Activated CD8-positive, alpha-beta memory T cell treated with anti-CD3 and anti-CD28 coated beads, Interleukin-2, amount 10 ng/mL, durations not matched to agents 7 days and 5 days (primary cell): Measurements from ENCODE around the gene NLRP8. TPM values are rescaled to one million over a fixed set of nuclear protein-coding genes. Genes with fewer than 3 reads are reported as not detected.
"Not testable (repeated sequence)": the region's sequence is repeated elsewhere in the genome, so short reads cannot be mapped to it uniquely, and the experiment has no call there.

Experiments used
- ATAC-seq: fragments of 150-1000 bp; cut with Tn5 transposase; one replicate; pipeline ENCODE4 v1.10.0; 2021; ENCODE audit warnings: moderate library complexity
- CTCF ChIA-PET: fragments of 350-600 bp; sonication (Branson Sonifier 250); formaldehyde crosslinking; loops from one replicate; lab custom pipeline; 2021; ENCODE audit warnings: antibody characterized with exemption; lab: Charles Lee
- DNase-seq: peaks from one replicate; pipeline ENCODE4 v3.0.0-alpha.2; 2020
- H3K27ac Mint-ChIP-seq: one replicate; pipeline ENCODE4 v1.8.0; 2021; ENCODE audit warnings: mild to moderate bottlenecking, mixed read lengths
- H3K27me3 Mint-ChIP-seq: one replicate; pipeline ENCODE4 v1.8.0; 2021; ENCODE audit warnings: mixed read lengths
- H3K36me3 Mint-ChIP-seq: one replicate; pipeline ENCODE4 v1.8.0; 2021; ENCODE audit warnings: mild to moderate bottlenecking, mixed read lengths
- H3K4me1 Mint-ChIP-seq: one replicate; pipeline ENCODE4 v1.8.0; 2021; ENCODE audit warnings: mixed read lengths
- H3K4me3 Mint-ChIP-seq: one replicate; pipeline ENCODE4 v1.8.0; 2021; ENCODE audit warnings: mild to moderate bottlenecking, moderate library complexity, mixed read lengths
- H3K9me3 Mint-ChIP-seq: one replicate; pipeline ENCODE4 v1.8.0; 2022; ENCODE audit warnings: low read depth, mixed read lengths
- total RNA-seq, 2 experiments: library from RNA; stranded (reverse); gene quantifications; one replicate each; pipeline ENCODE4 v1.2.3, GENCODE V29; 2021

Gene NLRP8
- not detected for total RNA-seq

DNA sequence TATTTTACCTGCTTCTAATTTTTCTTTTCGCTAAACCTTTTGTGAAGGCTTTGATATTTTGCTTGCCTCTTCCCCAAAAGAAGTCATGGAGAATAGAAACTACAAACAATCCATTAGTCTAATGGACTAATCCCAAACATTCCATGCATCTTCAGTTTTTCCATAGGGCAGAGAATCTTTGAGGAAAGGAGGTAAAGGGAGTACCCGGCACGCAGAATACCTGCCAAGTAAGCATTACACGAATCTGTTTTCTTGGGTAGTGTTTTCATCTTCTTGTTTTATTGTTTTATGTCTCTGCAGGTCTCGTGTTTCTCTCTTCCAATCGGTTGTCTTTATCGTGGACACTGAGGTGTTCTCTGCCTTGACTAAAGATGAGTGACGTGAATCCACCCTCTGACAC is at the start of gene NLRP8:
TSS of gene NLRP8 (plus strand) at position 301 of the 400 bp plus-strand sequence.
- H3K27me3 Mint-ChIP-seq, result no peaks in the 10 kb centered on the region
- H3K36me3 Mint-ChIP-seq, result no peaks in the 10 kb centered on the region
- peaks cover 24% of the 10 kb centered on the region for H3K9me3 Mint-ChIP-seq
- no peaks in the 10 kb centered on the region for H3K4me1 Mint-ChIP-seq
- CTCF ChIA-PET, result no interaction called here
- no peak within 1 kb of the TSS for H3K27ac Mint-ChIP-seq
- H3K4me3 Mint-ChIP-seq, result no peak within 1 kb of the TSS
- DNase-seq, result no peak
- ATAC-seq, result no peak

DNA sequence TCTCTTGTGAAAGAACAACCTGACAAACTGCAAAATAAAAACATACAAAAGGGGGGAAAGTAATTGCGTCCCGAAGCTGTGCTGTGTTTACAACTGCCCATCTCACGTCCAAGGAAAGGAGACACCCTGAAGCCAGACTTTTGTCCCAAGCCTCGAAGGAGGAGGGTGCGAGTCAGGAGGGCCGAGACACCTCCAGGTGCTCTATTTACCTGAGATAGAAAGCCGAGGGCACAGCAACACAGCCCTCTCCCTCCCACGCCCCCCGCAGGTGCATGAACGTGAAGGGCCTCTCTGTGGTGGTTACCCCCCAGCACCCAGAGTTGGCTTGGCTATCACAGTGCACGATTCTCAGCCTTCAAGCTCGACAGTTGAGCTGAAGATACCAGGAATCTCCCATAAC is 48.7 kb upstream of the NLRP8 start:
- CTCF ChIA-PET, result no interaction called here

DNA sequence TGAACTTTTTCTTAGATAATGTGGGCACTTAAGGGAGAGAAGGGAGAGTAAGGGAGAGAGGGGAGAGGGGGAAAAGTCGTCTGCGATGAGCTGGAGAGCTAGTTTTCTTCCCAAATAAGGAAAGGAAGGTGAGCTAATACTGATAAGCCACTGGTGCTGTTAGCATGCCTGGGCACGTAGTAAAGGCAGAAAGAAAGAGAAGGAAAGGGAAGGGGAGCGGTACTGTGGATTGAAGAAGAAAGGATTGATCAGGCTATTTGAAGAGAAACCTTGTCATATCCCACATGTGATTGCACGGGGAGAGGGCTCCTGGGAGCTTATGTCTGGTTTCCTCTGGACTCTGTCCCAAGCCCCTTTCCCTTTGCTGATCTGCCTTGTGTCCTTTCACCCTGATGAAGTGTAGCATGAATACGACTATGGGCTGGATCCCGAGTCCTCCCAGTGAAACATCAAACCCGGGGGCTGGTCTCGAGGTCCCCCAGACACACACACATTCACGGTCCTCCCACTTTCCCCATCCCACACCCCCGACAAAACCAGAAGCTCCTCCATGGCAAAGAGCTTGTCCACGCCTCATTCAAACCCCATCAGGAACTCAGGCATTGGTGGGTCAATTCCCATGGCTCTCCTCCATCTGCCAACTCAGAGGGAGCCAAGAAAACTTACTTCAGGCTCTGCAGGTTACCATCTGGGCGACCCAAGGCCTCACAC is 46.1 kb upstream of the NLRP8 start:
- Mint-ChIP-seq H3K9me3 (peaks cover 6% of the 10 kb centered on the region), H3K27me3 (no peaks in the 10 kb centered on the region), H3K4me1 (no peaks in the 10 kb centered on the region), H3K36me3 (no peaks in the 10 kb centered on the region), H3K27ac (no peak overlapping the region), H3K4me3 (no peak overlapping the region)
- DNase-seq (no peak), ATAC-seq (no peak)
- CTCF ChIA-PET, result no interaction called here

More for the DNA sequence above, 48.7 kb upstream of the NLRP8 start:
- Mint-ChIP-seq H3K36me3 (no peaks in the 10 kb centered on the region), H3K27ac (no peak overlapping the region), H3K4me1 (no peaks in the 10 kb centered on the region), H3K9me3 (peaks cover 10% of the 10 kb centered on the region), H3K4me3 (no peak overlapping the region), H3K27me3 (no peaks in the 10 kb centered on the region)
- no peak for ATAC-seq
- DNase-seq, result no peak

DNA sequence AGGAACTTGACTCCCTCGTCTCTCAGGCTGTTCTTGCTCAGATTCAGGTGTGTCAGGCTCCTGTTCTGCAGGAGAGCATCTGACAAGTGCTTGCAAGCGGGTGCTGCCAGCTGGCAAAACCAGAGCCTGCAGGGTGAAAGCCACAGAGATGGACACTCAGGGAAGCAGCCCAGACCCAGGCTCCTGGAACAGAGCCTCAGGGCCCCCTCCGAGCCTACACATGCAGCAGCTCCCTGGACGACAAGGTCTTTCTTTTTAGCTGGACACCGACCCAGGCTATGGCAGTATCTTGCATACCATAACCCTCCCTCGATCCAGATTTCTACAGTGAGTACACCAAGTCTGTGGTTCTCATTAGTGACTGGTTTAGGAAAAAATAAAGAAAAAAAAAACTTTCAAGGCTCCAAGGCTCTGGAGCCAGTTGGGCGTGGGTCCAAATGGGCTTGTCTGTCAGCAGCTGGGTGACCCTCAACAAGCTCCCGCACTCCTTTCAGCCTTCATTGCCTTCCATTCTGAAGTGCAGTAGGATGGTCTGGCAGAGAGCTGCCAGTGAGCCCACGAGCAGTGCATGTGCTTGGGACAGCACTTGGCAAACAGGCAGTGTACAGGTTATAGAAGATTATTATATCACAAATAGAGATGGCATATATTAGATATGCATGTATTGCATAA is 45.4 kb upstream of the NLRP8 start:
- DNase-seq, result no peak
- CTCF ChIA-PET, result no interaction called here
- Mint-ChIP-seq H3K4me1 (no peaks in the 10 kb centered on the region), H3K27ac (no peak overlapping the region), H3K27me3 (no peaks in the 10 kb centered on the region), H3K4me3 (no peak overlapping the region), H3K36me3 (no peaks in the 10 kb centered on the region), H3K9me3 (peaks cover 6% of the 10 kb centered on the region)
- no peak for ATAC-seq

DNA sequence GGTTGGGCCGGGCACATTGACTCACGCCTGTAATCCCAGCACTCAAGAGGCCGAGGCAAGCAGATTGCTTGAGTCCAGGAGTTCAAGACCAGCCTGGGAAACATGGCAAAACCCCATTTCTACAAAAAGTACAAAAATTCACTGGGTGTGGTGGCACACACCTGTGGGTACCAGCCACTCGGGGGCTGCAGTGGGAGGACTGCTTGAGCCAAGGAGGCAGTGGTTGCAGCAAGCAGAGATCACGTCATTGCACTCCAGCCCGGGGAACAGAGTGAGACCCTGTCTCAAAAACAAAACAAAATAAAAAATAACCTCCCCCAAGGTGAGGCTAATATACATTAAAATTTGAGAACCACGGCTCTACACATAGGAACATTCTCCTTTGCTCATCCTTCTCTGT is 40.3 kb upstream of the NLRP8 start:
- DNase-seq, result no peak
- Mint-ChIP-seq H3K4me3 (no peak overlapping the region), H3K9me3 (peaks cover 7% of the 10 kb centered on the region), H3K27me3 (no peaks in the 10 kb centered on the region), H3K4me1 (no peaks in the 10 kb centered on the region), H3K36me3 (no peaks in the 10 kb centered on the region), H3K27ac (no peak overlapping the region)
- CTCF ChIA-PET, result no interaction called here
- ATAC-seq, result no peak

DNA sequence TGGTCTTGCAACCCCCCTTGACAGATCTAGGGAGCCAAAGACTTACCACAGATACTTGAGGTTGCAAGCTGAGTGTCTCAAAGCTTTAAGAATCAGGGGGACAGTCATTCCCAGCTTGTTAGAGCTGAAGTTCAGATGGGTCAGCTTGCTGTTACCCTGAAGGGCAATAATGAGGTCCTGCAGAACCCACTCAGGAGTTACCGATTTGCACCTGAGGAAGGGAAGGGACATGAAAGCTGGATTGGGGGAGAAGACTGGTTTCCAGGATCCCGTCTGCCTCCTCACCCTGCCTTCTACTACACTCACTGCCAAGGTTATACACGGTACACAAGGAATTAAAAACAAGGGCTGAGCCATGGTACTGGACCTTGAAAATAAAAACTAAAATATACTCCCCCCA is 39.9 kb upstream of the NLRP8 start:
- no peak overlapping the region for H3K27ac Mint-ChIP-seq
- DNase-seq, result no peak
- H3K4me3 Mint-ChIP-seq, result no peak overlapping the region
- peaks cover 7% of the 10 kb centered on the region for H3K9me3 Mint-ChIP-seq
- H3K4me1 Mint-ChIP-seq, result no peaks in the 10 kb centered on the region
- ATAC-seq, result no peak
- CTCF ChIA-PET, result no interaction called here
- H3K27me3 Mint-ChIP-seq, result no peaks in the 10 kb centered on the region
- H3K36me3 Mint-ChIP-seq, result no peaks in the 10 kb centered on the region

DNA sequence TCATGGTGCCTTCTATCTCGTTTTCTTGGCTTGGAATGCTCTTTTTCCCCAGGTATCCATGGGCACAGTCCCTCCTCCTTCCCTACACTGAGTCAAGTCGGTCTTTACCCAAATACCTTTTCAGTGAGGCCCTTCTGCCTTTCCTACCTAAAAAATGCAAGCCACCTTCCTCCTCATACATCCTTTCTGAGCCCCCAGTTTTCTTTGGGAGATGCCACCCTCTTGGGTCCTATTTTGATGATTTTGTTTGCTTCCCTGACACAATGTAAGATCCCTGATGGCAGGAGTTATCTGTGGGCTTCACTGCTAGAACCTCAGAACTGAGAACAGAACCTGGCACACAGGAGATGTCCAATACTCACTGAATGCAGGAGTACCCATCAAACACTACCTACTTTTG is 37.8 kb upstream of the NLRP8 start:
- Mint-ChIP-seq H3K9me3 (peaks cover 7% of the 10 kb centered on the region), H3K4me1 (no peaks in the 10 kb centered on the region), H3K27me3 (no peaks in the 10 kb centered on the region), H3K27ac (no peak overlapping the region), H3K36me3 (no peaks in the 10 kb centered on the region), H3K4me3 (no peak overlapping the region)
- CTCF ChIA-PET, result no interaction called here
- DNase-seq, result no peak
- ATAC-seq, result no peak

DNA sequence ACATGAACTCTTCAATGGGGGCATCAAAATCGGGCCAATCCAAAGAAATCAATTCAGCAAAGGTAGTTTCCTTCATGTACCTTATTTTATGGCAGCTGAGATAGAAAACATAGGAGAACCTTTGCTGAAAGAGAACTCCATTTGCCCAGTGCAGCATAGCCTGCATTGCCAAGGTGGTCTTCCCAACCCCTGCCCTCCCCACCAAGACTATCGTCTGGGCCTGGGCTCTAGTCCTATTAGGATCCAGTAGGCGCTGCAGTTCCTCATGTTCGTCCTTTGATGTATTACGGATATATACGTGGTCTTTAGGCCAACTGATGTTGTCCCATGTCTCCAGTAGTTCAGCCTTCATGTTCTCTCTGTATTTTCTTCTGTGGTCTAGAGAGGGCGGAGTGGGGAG is 34.7 kb upstream of the NLRP8 start:
- no peak for DNase-seq
- Mint-ChIP-seq H3K4me1 (no peaks in the 10 kb centered on the region), H3K27ac (no peak overlapping the region), H3K9me3 (peaks cover 6% of the 10 kb centered on the region), H3K36me3 (no peaks in the 10 kb centered on the region), H3K27me3 (no peaks in the 10 kb centered on the region), H3K4me3 (no peak overlapping the region)
- CTCF ChIA-PET, result no interaction called here
- no peak for ATAC-seq

DNA sequence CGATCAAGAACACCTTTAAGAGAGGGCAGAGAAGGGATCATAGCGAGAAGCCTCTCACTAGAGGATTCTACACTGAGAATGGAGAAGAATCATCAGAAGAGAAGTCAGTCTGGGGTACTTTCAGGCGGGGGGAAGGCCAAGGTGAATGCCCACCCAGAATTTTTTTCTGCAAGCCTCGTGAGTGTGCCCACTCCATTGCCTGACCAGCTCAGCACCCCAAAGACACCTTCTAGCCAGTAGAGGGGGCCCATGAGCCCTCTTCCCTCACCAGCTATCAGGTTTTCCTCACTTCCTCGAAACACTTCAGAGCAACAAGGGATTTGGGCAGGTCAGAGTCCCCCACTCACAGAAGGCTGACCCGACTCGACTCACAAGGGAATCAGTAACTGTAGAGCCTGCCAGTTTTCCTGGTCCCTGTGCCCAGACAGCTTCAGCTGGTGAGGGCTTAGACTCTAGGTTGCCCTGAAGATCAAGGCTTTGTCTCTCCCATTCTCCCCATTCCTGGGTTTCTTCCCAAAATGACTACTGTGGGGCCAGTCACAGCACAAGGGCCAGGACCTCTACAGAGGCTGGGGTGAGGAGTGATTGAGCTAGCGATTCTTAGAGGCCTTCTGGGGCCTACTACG is 33.9 kb upstream of the NLRP8 start:
- Mint-ChIP-seq H3K36me3 (no peaks in the 10 kb centered on the region), H3K9me3 (peaks cover 6% of the 10 kb centered on the region), H3K27ac (no peak overlapping the region), H3K4me3 (no peak overlapping the region), H3K27me3 (no peaks in the 10 kb centered on the region), H3K4me1 (no peaks in the 10 kb centered on the region)
- ATAC-seq (no peak), DNase-seq (no peak)
- CTCF ChIA-PET, result no interaction called here

DNA sequence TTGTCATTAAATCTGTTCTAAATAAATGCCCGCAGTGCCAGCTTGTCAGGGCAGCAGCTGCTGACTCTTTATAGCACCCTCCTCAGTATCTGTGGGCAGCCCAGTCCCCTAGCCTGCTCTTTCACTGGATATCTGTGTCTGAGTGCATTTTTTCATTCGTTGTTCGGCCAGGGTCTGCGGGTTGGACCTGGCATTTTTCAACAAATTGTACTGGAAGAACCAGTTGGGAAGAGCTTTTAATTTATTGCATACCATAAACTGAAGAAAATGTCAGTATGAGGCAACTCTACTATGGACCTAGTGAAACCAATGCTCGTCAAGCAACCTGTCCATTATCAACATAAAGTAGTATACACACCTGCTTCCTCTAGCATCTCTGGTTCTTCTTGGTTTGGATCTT is 24.1 kb upstream of the NLRP8 start:
- Mint-ChIP-seq H3K27me3 (no peaks in the 10 kb centered on the region), H3K36me3 (no peaks in the 10 kb centered on the region), H3K4me1 (no peaks in the 10 kb centered on the region), H3K4me3 (no peak overlapping the region), H3K9me3 (peaks cover 16% of the 10 kb centered on the region), H3K27ac (no peak overlapping the region)
- ATAC-seq (no peak), DNase-seq (no peak)
- CTCF ChIA-PET, result no interaction called here

DNA sequence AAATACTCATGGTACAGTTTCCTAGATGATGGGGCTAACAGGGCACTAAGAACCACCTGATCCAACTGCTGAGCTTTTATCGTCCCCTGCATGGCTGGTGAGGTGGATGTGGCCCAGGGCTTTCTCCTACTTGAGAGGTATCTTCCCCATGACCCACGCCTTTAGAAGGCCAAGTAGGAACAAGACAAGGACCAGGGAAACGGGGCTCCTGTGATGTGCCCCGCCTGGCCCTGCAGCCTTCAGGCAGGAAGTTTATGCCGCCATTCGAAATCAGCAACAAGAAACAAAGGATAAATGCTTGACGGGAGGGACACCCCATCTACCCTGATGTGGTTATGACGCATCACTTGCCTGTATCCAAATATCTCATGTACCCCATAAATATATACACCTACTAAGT is 19.6 kb upstream of the NLRP8 start:
- no peak for ATAC-seq
- Mint-ChIP-seq H3K9me3 (peaks cover 19% of the 10 kb centered on the region), H3K27me3 (no peaks in the 10 kb centered on the region), H3K4me3 (no peak overlapping the region), H3K27ac (no peak overlapping the region), H3K36me3 (no peaks in the 10 kb centered on the region), H3K4me1 (no peaks in the 10 kb centered on the region)
- DNase-seq, result no peak
- CTCF ChIA-PET, result no interaction called here

DNA sequence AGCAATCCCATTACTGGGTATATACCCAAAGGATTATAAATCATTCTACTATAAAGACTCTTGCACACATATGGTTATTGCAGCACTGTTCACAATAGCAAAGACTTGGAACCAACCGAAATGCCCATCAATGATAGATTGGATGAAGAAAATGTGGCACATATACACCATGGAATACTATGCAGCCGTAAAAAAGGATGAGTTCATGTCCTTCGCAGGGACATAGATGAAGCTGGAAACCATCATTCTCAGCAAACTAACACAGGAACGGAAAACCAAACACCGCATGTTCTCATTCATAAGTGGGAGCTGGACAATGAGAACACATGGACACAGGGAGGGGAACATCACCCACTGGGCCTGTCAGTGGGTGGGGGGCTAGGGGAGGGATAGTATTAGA is 18.4 kb upstream of the NLRP8 start:
- peaks cover 19% of the 10 kb centered on the region for H3K9me3 Mint-ChIP-seq

DNA sequence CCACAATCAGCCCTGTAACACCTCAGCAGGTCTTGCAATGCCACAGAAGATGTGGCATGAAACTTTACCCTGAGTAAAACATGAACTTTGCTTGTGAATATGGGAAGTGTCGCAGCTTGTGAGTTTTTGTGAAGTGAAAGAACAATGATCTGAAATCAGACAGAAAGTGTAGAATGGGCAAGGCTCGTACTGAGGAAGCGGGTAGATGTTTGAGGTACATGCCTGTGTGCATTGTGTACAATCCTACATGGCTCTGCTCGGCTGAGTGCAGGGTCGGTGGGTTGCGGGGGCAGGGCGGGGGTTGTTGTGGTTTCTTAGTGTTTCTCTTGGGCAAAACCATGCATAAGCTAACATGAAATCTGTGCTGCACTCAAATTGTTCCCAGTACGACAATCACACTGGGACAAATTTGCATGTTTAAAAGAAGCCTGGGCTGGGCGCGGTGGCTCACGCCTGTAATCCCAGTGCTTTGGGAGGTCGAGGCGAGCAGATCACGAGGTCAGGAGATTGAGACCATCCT is 16.6 kb upstream of the NLRP8 start:
- Mint-ChIP-seq H3K4me1 (no peaks in the 10 kb centered on the region), H3K4me3 (no peak overlapping the region), H3K27me3 (no peaks in the 10 kb centered on the region), H3K36me3 (no peaks in the 10 kb centered on the region), H3K9me3 (peaks cover 18% of the 10 kb centered on the region), H3K27ac (no peak overlapping the region)
- DNase-seq (no peak), ATAC-seq (no peak)
- CTCF ChIA-PET, result no interaction called here

More for the DNA sequence above, 18.4 kb upstream of the NLRP8 start:
- CTCF ChIA-PET, H3K4me1 Mint-ChIP-seq, ATAC-seq, H3K4me3 Mint-ChIP-seq, H3K27me3 Mint-ChIP-seq, H3K36me3 Mint-ChIP-seq, DNase-seq, H3K27ac Mint-ChIP-seq: not testable (repeated sequence)

DNA sequence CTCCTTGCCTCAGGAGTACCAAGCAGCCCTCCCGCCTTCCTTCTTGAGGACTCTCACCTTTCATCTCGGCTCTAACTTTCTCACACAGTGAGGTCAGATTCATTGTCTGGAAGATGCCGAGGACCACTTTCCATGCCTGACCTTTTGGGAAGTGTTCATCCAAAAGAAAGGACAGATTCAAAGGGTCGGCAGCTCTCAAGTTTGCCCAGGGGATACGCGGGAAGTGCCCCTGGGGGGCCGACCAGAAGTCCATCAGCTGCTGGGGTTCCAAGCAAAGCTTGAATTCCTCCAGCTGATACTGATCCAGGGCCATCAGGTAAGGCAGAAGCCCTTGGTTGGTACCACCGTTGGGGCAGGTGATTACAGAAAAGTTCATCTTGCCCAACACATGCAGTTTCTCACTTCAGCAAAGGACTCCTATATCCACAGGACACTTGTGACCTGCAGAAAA is 15.7 kb upstream of the NLRP8 start, which contains the start of gene NLRP13:
TSS of gene NLRP13 (minus strand) at position 401 of the 451 bp plus-strand sequence. CDS start at position 376, 25 bp downstream.
- DNase-seq (no peak), ATAC-seq (no peak)
- peaks cover 18% of the 10 kb centered on the region for H3K9me3 Mint-ChIP-seq
- no peaks in the 10 kb centered on the region for H3K27me3 Mint-ChIP-seq
- H3K36me3 Mint-ChIP-seq, result no peaks in the 10 kb centered on the region
- H3K4me1 Mint-ChIP-seq, result no peaks in the 10 kb centered on the region
- no peak within 1 kb of the TSS for H3K4me3 Mint-ChIP-seq
- H3K27ac Mint-ChIP-seq, result no peak within 1 kb of the TSS
- CTCF ChIA-PET, result no interaction called here
